HepG2 (cell line): ENCODE data around the gene CDKN2AIP. TPM values are rescaled to one million over a fixed set of nuclear protein-coding genes. Genes with fewer than 3 reads are reported as not detected.
A peak's percentile ranks its signal among the peaks of the same experiment; 100 is the strongest.

Source experiments
- HNRNPH1 ChIP-seq: fragments of 200-400 bp; formaldehyde crosslinking; optimal IDR thresholded peaks from 2 replicates; pipeline ENCODE3; 2017; ENCODE audit warnings: mild to moderate bottlenecking, low read depth, low read length
- NPAS2 ChIP-seq: sonication (generic); formaldehyde crosslinking; IDR thresholded peaks from 2 replicates; pipeline ENCODE4 v1.8.0; 2022; ENCODE audit warnings: mild to moderate bottlenecking, missing genetic modification reagents, borderline replicate concordance
- PHF5A ChIP-seq: IDR thresholded peaks from one replicate; pipeline ENCODE4 v1.6.1; 2018; ENCODE audit warnings: low read depth, missing genetic modification reagents; ENCODE audit not compliant: unreplicated experiment
- RFXAP ChIP-seq: sonication (generic); formaldehyde crosslinking; IDR thresholded peaks from 2 replicates; pipeline ENCODE4 v1.4.0; 2020; ENCODE audit warnings: missing genetic modification reagents, borderline replicate concordance
- SP4 ChIP-seq: sonication (generic); formaldehyde crosslinking; IDR thresholded peaks from 2 replicates; pipeline ENCODE4 v1.8.1; 2023; ENCODE audit warnings: mild to moderate bottlenecking, missing genetic modification reagents
- ZFAT ChIP-seq: sonication (generic); formaldehyde crosslinking; conservative IDR thresholded peaks from 2 replicates; pipeline ENCODE4 v1.8.1; 2023; ENCODE audit warnings: missing genetic modification reagents, inconsistent platforms
- ZNF101 ChIP-seq: sonication (generic); formaldehyde crosslinking; IDR thresholded peaks from 2 replicates; pipeline ENCODE4 v1.4.0; 2020; ENCODE audit warnings: mild to moderate bottlenecking, low read depth, missing genetic modification reagents, borderline replicate concordance
- ZNF230 ChIP-seq: sonication (generic); formaldehyde crosslinking; IDR thresholded peaks from 2 replicates; pipeline ENCODE4 v1.4.0; 2020; ENCODE audit warnings: mild to moderate bottlenecking, missing genetic modification reagents
- ZNF253 ChIP-seq: sonication (generic); formaldehyde crosslinking; IDR thresholded peaks from 2 replicates; pipeline ENCODE4 v1.8.0; 2022; ENCODE audit warnings: mild to moderate bottlenecking, missing genetic modification reagents, borderline replicate concordance
- ZNF530 ChIP-seq: sonication (generic); formaldehyde crosslinking; IDR thresholded peaks from 2 replicates; pipeline ENCODE4 v1.5.0; 2020; ENCODE audit warnings: low read depth, mild to moderate bottlenecking, missing genetic modification reagents
- ZNF720 ChIP-seq: sonication (generic); formaldehyde crosslinking; IDR thresholded peaks from 2 replicates; pipeline ENCODE4 v1.4.0; 2020; ENCODE audit warnings: missing genetic modification reagents
- ZNF747 ChIP-seq: sonication (generic); formaldehyde crosslinking; IDR thresholded peaks from 2 replicates; pipeline ENCODE4 v1.8.1; 2023; ENCODE audit warnings: missing genetic modification reagents, mild to moderate bottlenecking, borderline replicate concordance
- ZNF75D ChIP-seq: sonication (generic); formaldehyde crosslinking; IDR thresholded peaks from 2 replicates; pipeline ENCODE4 v1.8.1; 2023; ENCODE audit warnings: missing genetic modification reagents, mild to moderate bottlenecking, borderline replicate concordance
- polyA plus RNA-seq, 8 experiments: library from polyadenylated mRNA; depleted of rRNA in 3 of 8; stranded (reverse) in 7 of 8; unstranded in 1 of 8; fragments of >200 nt; fragmentation: Illumina TruSeq in 4 of 8; extraction: Trizol in 4 of 8; gene quantifications; 2 replicates each; pipeline versions ENCODE4 v1.2.1 to v1.2.3, GENCODE V29; 2011 to 2016; ENCODE audit warnings: low read depth in 4 of 8, missing spikeins in 1 of 8, mixed read lengths in 1 of 8; ENCODE audit not compliant: insufficient read depth in 1 of 8
- total RNA-seq, 5 experiments: library from RNA; depleted of rRNA; stranded (reverse); fragments of >200 nt; fragmentation: Illumina TruSeq; extraction: Trizol; gene quantifications; 2 replicates each; pipeline ENCODE4 v1.2.3, GENCODE V29; 2016; ENCODE audit warnings: low read depth in 1 of 5
- TF ChIP-seq, protein P1 (sequence below): sonication (generic); formaldehyde crosslinking; IDR thresholded peaks from 2 replicates; pipeline ENCODE4 v1.5.0; 2020; ENCODE audit warnings: mild to moderate bottlenecking, missing genetic modification reagents
- TF ChIP-seq, protein P2 (sequence below), 2 experiments: fragments of 450-650 bp in 1 of 2; sonication (generic) in 1 of 2; formaldehyde crosslinking; IDR thresholded peaks; 2 replicates each; pipeline versions ENCODE4 v1.5.0 to v1.8.0; 2020 to 2022; ENCODE audit warnings: mild to moderate bottlenecking in 1 of 2, missing genetic modification reagents in 1 of 2
- TF ChIP-seq, protein P3 (sequence below): conservative IDR thresholded peaks from 2 replicates; pipeline ENCODE4 v1.6.1; 2018; ENCODE audit warnings: missing genetic modification reagents
- TF ChIP-seq, protein P4 (sequence below): sonication (generic); formaldehyde crosslinking; IDR thresholded peaks from 2 replicates; pipeline ENCODE4 v1.4.0; 2020; ENCODE audit warnings: low read depth, mild to moderate bottlenecking, missing genetic modification reagents
- TF ChIP-seq, protein P5 (sequence below): sonication (generic); formaldehyde crosslinking; IDR thresholded peaks from 2 replicates; pipeline ENCODE4 v1.4.0; 2020; ENCODE audit warnings: mild to moderate bottlenecking, missing genetic modification reagents
- TF ChIP-seq, protein P6 (sequence below): IDR thresholded peaks from 2 replicates; pipeline ENCODE4 v1.6.1; 2012; ENCODE audit warnings: low read depth, low read length, improper control_type of control experiment

The CDKN2AIP gene
- total and polyA plus RNA-seq, 2 of the 13 experiments (the other 11 are each of a cell fraction or from before 2014, with no cell fraction given) = 17.0 to 18.7 TPM

DNA sequence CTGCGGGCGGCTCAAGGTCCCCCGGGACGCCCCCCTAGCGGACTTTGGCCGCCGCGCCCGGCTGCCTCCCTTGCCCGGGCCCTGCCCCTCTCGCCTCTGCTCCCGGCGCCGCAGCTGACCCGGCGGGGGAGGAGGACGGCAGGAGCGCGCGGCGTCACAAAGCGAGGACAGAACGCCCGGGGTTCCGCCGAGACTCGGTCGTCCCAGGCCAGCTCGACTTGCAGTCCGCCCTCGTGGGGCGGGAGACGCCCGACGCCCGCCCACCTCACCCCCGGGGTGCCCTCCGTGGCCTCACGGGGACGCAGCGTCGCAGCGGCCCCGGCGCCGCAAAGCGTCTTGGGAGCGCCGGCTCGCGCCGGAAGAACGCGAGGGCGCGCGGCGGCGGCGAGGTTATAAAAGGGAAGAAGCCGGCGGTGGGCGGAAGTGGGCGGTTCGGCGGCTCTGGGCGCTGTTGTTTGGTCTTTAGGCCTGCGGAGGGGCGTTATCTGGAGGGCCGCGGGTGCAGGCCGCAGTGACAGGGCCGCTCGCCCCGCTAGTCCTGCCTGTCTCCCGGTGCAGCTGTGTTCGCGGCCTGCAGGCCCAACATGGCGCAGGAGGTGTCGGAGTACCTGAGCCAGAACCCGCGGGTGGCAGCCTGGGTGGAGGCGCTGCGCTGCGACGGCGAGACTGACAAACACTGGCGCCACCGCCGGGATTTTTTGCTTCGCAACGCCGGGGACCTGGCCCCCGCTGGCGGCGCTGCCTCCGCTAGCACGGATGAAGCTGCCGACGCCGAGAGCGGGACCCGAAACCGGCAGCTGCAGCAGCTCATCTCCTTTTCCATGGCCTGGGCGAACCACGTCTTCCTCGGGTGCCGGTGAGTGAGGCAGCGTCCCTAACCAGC is at the start of gene CDKN2AIP (continued):
- TF ChIP-seq, protein P1, sequence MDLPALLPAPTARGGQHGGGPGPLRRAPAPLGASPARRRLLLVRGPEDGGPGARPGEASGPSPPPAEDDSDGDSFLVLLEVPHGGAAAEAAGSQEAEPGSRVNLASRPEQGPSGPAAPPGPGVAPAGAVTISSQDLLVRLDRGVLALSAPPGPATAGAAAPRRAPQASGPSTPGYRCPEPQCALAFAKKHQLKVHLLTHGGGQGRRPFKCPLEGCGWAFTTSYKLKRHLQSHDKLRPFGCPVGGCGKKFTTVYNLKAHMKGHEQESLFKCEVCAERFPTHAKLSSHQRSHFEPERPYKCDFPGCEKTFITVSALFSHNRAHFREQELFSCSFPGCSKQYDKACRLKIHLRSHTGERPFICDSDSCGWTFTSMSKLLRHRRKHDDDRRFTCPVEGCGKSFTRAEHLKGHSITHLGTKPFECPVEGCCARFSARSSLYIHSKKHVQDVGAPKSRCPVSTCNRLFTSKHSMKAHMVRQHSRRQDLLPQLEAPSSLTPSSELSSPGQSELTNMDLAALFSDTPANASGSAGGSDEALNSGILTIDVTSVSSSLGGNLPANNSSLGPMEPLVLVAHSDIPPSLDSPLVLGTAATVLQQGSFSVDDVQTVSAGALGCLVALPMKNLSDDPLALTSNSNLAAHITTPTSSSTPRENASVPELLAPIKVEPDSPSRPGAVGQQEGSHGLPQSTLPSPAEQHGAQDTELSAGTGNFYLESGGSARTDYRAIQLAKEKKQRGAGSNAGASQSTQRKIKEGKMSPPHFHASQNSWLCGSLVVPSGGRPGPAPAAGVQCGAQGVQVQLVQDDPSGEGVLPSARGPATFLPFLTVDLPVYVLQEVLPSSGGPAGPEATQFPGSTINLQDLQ (CRISPR knock-in tag) = peak; percentile 88
- TF ChIP-seq ZNF253 (CRISPR knock-in tag) (no peak; the same call in 1 of the 2 replicates), SP4 (peak; percentile 83), ZNF230 (CRISPR knock-in tag) (0 out of 2 replicates have a peak, but pooled peaks have one; percentile 7), ZNF720 (no peak), ZFAT (CRISPR knock-in tag) (0 out of 2 replicates have a peak, but pooled peaks have one; percentile 24), PHF5A (CRISPR knock-in tag) (no peak), RFXAP (CRISPR knock-in tag) (0 out of 2 replicates have a peak, but pooled peaks have one; percentile 22), HNRNPH1 (no peak), NPAS2 (CRISPR knock-in tag) (no peak), ZNF747 (peak; percentile 54), ZNF75D (CRISPR knock-in tag) (no peak), ZNF101 (CRISPR knock-in tag) (no peak), ZNF530 (CRISPR knock-in tag) (no peak)
- TF ChIP-seq, protein P2, sequence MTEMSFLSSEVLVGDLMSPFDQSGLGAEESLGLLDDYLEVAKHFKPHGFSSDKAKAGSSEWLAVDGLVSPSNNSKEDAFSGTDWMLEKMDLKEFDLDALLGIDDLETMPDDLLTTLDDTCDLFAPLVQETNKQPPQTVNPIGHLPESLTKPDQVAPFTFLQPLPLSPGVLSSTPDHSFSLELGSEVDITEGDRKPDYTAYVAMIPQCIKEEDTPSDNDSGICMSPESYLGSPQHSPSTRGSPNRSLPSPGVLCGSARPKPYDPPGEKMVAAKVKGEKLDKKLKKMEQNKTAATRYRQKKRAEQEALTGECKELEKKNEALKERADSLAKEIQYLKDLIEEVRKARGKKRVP (CRISPR knock-in tag; IDR thresholded peaks at IDR 0.05) = no peak; a peak in 1 of 4 replicates
- TF ChIP-seq, protein P3, sequence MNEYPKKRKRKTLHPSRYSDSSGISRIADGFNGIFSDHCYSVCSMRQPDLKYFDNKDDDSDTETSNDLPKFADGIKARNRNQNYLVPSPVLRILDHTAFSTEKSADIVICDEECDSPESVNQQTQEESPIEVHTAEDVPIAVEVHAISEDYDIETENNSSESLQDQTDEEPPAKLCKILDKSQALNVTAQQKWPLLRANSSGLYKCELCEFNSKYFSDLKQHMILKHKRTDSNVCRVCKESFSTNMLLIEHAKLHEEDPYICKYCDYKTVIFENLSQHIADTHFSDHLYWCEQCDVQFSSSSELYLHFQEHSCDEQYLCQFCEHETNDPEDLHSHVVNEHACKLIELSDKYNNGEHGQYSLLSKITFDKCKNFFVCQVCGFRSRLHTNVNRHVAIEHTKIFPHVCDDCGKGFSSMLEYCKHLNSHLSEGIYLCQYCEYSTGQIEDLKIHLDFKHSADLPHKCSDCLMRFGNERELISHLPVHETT (CRISPR knock-in tag) = peak; percentile 99
- TF ChIP-seq, protein P4, sequence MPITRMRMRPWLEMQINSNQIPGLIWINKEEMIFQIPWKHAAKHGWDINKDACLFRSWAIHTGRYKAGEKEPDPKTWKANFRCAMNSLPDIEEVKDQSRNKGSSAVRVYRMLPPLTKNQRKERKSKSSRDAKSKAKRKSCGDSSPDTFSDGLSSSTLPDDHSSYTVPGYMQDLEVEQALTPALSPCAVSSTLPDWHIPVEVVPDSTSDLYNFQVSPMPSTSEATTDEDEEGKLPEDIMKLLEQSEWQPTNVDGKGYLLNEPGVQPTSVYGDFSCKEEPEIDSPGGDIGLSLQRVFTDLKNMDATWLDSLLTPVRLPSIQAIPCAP (CRISPR knock-in tag) = no peak
- TF ChIP-seq, protein P5, sequence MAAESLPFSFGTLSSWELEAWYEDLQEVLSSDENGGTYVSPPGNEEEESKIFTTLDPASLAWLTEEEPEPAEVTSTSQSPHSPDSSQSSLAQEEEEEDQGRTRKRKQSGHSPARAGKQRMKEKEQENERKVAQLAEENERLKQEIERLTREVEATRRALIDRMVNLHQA (CRISPR knock-in tag) = no peak
- TF ChIP-seq, protein P6, sequence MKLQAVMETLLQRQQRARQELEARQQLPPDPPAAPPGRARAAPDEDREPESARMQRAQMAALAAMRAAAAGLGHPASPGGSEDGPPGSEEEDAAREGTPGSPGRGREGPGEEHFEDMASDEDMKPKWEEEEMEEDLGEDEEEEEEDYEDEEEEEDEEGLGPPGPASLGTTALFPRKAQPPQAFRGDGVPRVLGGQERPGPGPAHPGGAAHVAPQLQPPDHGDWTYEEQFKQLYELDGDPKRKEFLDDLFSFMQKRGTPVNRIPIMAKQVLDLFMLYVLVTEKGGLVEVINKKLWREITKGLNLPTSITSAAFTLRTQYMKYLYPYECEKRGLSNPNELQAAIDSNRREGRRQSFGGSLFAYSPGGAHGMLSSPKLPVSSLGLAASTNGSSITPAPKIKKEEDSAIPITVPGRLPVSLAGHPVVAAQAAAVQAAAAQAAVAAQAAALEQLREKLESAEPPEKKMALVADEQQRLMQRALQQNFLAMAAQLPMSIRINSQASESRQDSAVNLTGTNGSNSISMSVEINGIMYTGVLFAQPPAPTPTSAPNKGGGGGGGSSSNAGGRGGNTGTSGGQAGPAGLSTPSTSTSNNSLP = no peak
